ENCODE data around the gene ANGPT4.

DNA sequence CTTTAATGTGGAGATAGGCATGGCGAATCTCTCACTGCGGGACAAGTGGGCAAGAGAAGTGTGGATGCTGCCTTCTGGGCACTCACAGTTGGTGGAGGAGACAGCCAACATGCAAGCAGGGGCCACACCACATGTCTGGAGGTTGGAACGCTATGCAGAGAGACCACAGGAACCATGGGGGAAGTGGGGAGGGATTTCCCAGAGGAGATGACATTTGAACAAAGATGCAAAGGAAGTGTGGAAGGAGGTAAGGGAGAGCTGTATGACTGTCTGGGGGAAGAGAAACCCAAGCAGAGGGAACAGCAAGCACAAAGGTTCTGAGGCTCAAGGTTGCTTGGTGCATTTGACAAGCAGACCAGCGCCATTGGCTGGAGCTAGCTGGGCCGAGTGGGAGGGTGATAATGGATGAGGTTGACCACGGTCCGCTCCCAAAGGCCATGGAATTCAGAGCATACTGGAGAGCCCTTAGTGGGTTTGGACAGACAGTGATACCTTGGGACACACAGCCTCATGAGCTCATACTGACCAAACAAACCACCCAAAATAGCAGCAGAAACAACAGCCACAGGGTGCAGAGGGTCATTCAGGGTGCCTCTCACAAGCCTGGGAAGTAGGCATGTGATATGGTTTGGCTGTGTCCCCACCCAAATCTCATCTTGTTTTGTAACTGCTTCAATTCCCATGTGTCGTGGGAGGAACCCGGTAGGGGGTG, 90.3 kb downstream of the ANGPT4 start:
- TF ChIP-seq EZH2 (IDR thresholded peaks at IDR 0.05; ENCODE audit: insufficient read depth, low read length) = no peak
- TF ChIP-seq, protein P1, sequence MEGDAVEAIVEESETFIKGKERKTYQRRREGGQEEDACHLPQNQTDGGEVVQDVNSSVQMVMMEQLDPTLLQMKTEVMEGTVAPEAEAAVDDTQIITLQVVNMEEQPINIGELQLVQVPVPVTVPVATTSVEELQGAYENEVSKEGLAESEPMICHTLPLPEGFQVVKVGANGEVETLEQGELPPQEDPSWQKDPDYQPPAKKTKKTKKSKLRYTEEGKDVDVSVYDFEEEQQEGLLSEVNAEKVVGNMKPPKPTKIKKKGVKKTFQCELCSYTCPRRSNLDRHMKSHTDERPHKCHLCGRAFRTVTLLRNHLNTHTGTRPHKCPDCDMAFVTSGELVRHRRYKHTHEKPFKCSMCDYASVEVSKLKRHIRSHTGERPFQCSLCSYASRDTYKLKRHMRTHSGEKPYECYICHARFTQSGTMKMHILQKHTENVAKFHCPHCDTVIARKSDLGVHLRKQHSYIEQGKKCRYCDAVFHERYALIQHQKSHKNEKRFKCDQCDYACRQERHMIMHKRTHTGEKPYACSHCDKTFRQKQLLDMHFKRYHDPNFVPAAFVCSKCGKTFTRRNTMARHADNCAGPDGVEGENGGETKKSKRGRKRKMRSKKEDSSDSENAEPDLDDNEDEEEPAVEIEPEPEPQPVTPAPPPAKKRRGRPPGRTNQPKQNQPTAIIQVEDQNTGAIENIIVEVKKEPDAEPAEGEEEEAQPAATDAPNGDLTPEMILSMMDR (IDR thresholded peaks at IDR 0.05; ENCODE audit: insufficient read depth, low read depth, low read length) = no peak

Data from astrocyte (in vitro differentiated cells and primary cell).